HG03460 (cell line): Measurements from ENCODE around the gene FASN.

ENCODE experiments used
- ATAC-seq: cut with Tn5 transposase; IDR thresholded peaks from one replicate; pipeline ENCODE4 v1.9.1; 2021; ENCODE audit not compliant: unreplicated experiment

The FASN gene

DNA sequence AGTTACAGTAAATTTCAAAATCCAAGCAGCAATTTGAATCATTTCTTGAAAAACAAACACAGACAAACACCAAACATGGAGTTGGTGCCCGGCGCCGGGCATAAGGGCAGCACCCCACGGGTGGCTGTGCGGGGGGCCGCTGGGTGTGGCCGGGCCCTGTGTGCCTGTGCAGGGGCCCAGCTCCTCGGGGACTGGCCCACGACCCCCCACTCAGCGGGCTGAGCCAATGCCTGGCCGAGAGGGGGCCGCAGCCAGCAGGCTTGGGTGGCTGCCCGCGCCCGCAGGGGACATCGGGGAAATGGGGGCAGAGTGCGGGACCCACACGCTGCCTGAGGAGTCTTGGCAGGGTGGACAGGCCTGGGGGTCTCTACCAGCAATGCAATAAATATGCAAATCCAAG lies 19.6 kb downstream of the FASN start:
- ATAC-seq: no peak

DNA sequence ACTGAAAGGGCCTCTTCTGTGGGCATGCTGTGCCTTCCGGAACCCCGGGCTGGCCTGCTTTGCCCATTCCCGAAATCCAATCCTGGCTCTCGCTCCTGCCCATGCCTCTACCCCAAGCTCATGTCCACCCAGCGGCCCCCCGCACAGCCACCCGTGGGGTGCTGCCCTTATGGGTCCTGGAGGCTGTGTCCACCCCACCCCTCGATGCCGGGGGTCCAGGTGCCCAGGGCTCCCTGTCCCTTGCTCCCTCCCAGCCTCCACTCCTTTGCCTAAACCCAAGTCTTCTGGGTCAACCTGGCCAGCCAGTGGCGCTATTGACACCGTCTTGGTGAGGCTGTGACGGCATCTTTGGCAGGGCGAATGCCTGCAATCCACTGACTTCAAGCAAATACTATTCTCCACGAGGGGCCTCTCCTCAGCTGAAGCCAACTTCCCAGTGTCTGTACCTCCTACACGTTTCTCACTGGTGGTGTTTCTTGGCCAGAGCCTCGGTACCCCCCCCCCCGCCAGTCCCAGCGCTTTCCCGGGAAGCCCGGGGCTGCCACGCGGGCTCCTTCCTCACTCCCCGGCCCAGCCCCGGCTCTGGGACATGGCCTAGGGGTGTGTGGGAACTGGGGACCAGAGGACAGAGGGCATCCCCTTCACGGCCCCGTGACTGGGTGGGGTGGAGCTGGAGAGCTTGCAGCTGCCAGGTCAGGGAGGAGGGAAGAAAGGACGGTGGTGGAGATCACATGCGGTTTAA lies 20.2 kb downstream of the FASN start:
- no peak for ATAC-seq

DNA sequence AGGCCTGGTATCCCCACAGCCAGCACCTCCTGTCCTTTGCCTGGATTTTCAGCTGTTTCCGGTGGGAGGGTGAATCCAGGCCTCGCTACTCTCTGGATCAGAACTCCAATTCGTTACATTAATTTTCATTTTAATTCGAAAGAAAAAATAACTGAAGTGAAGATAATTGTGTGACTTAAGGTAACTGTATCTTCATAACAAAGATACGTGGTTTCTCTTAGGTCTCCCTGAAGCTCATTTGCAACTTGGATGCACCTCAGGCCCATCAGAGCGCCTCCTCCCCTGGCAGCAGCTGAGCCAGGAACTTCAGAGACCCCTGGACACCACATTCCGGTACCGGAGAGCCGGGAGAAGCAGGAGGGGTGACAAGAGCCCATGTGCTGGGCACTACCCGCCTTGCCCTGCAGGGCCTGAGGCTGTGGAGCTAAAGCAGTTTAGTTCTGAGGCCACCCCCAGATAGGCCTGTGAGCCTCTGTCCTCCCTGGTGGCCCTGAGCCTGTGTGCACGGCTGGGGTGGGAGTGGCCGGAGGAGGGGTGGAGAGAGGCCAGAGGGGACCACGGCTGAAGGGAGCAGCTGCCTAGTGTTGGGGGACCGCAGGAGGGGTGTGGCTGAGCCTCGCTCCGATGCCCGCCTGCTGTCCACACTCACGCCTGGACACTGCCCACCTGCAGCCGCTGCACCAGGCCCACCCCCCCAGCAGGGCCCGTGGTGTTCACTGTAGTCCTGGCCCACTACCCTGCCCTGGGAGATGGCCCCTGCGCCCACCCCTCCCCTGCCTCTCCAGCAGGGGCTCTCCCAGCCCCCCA lies 21.0 kb downstream of the FASN start:
- no peak for ATAC-seq

DNA sequence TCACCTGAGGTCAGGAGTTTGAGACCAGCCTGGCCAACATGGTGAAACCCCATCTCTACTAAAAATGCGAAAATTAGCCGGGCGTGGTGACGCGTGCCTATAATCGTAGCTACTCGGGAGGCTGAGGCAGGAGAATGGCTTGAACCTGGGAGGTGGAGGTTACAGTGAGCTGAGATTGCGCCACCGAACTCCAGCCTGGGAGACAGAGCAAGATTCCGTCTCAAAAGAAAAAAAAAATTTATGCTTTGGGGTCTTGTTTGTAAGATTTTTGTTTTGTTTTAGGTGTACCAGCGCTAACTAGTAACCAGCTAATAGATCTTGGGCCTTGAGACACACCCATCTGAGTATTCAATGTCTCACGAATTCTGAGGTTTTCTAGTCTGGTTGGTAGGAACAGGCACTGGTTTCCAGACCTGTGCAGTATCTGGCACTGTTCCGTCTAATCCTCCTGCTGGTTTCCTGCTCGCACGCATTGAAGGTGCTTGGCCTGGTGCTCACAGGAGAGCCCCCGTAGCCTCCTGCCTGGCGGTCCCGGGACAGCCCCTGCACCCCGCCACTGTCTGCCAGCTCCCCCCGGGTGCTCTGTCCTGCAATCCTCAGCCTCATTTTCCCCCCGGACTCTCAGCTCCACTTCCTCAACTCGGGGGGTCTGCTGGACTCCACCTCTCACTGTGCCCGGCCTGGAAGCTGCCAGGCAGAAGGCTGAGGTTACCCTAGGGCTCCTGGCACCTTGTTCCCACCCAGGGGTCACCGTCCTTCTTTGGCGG lies 21.8 kb downstream of the FASN start:
- ATAC-seq: no peak

DNA sequence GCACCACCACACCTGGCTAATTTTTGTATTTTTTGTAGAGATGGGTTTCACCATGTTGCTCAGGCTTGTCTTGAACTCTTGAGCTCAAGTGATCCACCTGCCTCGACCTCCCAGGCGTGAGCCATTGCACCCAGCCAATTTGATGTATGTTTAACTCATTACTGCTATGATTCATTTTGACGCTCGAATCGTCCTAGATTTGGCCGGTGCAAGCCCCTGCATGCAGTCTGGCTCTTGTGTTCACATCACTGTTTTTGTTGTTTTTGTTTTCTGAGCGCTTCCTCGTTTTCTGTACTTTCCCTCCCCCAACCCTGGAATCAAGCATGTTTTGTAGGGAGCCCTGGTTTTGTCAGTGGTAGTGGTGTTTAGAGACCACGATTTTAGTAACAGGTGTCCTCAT lies 24.6 kb downstream of the FASN start:
- ATAC-seq: no peak

DNA sequence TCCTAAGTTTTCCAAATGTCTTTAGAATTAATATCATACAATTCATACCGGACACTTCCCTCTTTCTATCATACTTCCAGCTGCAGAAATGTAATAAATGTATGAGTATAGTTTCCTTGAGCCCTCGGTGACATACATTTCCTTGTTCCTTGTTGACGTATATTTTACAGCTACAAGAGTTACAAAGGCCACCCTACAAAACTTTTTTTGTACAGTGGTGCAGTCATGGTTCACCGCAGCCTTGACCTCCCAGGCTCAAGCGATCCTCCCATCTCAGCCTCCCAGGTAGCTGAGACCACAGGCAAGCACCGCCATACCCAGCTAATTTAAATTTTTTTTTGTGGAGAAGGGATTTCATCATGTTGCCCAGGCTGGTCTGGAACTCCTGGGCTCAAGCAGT lies 25.2 kb downstream of the FASN start:
- no peak for ATAC-seq

DNA sequence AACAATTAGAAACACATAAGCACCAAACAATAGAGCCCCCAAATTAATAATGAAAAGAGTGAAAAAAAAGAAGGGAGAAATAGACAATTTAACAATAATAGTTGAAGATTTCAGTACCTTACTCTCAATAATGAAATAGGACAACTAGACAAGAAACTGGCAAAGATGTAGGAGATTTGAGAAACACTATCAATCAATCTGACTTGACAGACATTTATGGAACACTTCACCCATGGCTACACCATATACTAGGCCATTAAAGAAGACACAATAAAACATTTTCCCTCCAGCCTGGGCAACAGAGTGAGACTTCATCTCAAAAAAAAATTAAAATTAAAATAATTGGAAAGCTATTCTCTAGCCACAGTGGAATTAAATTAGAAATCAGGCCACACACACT lies 27.4 kb downstream of the FASN start:
- no peak for ATAC-seq

DNA sequence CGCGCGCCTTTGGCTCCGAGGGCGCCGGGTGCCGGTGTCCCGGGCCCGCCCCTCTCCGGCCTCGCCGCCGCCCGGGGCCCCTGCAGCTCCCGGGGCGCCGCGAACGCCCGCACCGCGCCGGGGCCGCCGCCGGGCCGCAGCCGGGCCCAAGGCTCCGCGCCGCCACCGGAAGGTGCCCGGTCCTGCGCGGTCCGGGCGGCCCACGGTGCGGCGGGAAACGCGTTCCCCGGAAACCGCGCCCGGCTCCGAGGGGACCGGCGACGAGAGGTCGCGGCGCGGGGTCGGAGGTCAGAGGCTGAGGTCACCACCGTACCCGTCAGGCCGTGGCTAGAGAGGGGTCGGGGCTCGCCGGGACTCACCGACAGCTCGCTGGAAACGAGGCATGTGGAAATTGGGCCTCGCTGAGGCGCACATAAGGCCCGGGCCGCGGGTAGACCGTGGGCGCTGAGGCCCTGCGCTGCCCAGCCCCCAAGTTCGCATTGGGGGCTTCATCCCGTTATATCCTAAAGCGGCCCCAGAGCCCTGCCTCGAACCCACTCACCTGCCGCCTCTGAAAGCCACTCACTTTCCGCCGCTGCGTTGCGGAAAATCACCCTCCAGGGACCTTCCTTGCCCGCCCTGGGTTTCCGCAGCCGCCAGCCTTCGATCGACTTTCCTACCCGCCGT lies 32.3 kb downstream of the FASN start, which contains the start of gene DUS1L:
Gene DUS1L, minus strand, starts transcription at position 167 of the 666 bp plus-strand sequence. CDS start 745 bp downstream, outside the sequence.
- peak; percentile 52 for ATAC-seq

DNA sequence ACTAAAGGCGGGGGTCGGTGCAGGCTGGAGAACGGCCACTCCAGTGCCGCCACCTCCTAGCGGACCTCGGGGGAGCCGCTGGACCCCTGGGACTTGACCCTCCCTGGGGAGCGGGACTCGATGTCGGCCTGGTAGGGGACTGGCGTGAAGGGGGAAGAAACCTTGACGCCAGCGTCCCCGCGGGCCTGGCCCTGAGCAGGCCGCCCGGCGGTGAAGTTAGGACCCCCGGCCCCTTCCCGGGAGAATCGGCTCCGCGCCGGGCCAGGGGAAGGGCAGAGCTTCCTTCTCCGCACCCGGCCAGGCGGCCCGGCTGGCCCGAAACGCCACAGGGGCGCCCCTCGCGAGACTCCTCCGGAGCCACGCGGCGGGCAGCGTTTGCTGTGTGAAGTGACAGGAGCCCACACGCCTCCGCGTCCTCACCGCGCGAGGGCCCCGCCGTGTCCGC lies 32.8 kb downstream of the FASN start:
- peak; percentile 18 for ATAC-seq

DNA sequence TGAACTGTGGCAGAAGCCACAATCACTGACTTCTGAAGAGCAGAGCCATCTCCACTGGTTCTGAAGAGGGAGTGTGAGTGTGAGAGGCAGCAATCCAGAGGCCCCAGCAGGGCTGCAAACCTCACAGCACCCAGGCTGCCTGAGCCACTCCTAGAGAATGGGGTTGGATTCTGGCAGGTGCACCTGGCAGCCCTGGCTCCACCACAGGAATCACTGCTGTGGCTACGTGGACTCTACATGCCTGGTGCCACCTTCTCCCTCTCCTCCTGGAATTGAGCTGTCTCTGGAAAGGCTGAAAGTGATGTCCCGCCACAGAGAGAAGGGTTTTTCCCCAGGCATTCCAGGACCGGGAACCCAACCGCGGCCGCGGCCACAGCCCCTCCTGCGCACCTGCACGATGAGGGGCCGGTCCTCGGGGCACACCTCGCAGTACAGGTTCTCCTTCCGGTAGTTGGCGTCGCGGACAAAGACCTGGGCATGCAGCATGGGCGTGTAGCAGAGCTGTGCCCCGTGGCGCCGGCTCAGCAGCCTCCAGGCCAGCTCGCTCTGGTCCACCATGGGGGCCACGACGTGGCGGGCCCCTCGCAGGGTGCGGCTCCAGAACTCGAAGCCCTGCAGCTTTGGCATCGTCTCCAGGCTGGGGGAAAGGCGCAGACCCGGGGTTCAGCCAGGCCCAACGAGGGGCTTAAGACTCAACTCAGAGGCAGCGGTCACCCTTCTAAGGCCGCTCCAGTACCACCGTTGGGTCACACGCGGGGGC lies 33.4 kb downstream of the FASN start:
- no peak for ATAC-seq

DNA sequence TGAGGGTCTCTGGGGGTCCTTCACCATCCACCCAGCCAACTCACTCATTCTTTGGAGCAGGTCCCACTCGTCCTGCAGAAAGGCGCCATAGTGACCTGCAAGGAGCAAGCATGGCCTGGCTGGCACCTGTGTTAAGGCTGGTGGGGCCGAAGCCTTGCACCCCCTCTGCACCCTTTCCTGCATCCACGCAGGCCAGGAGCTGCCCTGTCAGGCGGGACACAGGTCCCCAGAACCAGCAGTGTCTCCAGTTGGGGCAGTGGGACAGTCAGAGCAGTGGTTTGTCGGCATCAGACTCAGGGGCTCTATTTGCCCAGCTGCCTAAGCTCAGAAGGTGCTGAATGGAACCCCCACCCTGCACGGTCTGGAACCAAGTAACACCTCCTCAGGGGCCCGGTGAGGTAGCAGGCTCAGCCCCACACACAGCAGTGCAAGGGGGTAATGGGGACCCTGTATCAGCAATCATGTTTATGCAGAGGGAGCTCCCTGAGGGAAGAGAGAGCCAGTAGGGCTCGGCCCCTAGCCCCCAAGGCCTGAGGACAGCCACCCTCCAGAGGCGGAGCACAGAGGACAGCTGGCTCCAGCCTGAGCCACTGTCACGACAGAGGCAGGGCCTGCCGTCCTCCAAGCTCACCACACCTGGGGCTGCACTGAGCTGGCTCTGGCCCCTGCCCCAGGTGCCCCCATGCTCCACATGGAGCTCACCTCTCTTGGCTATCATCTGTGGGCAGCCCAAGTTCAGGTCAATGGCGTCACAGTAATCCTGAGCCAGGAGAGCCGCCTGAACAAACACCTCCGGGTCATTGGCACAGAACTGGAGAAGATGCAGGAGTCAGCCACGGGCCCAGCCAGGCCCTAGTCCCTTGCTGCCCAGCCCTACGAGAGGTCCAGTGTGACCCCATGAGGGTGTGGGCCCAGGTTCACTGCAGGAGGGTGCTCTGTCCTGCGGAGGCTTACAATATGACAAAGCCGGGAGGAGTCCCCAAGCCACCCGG lies 34.3 kb downstream of the FASN start:
- ATAC-seq: no peak

DNA sequence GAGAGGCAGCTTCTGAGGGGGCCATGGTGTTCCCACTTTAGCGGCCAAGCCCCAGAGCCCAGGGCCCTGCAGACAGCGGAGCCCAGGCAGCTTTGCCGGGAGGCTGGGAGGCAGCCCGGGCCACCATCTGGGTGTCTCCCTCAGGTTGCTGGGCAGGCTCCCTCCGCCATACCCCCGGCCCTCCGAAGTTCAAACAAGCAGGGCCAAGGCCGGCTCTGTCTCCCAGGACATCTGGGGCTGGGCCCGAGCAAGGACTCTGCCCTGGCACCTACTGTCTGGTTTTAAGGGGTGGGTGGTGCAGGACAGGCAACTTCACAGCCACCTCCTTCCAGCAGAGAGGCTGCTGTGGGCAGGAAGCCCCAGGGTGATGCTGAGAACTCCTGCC lies 35.1 kb downstream of the FASN start:
- no peak for ATAC-seq

DNA sequence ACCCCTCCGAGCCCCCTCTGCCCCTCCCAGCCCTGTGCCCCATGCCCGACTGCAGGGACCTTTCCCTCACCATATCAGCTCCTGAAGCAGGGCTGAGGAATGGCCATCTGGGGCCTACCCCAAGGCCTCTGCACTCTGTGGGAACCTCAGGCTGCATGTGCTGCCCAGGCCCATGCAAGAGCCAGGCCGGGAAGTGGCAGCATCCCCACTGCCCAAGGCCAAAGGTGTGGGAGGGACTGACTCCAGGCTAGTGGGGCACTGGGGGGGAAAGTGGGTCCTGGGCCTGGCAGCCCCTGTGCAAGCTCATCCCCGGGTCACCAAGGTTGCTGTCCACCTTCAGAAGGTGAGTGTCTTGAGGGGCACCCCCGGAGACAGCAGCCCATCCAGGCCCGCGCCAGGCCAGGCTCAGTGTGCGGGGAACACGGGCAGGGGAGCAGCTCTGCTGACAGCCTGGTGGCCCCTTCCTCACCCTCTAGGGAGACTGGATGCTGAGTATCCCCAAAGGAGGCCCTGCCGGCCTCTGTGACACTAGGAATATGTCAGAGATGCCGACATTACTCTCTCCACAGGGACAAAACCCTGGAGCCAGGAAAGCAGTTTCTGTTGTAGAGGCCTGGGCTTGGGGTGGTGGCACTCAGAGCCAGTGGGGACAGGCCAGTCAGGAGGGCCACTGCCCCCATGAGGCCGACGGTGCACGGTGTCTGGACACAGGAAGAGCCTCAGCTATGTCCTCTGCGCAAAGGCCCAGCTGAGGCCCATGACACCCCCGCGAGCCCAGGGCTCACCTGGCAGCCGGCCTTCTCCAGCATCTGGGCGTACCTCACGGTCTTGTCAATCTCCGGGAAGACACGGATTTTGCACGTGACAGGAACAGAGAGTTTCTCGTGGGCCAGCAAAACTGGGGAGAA lies 35.7 kb downstream of the FASN start:
- ATAC-seq: no peak

DNA sequence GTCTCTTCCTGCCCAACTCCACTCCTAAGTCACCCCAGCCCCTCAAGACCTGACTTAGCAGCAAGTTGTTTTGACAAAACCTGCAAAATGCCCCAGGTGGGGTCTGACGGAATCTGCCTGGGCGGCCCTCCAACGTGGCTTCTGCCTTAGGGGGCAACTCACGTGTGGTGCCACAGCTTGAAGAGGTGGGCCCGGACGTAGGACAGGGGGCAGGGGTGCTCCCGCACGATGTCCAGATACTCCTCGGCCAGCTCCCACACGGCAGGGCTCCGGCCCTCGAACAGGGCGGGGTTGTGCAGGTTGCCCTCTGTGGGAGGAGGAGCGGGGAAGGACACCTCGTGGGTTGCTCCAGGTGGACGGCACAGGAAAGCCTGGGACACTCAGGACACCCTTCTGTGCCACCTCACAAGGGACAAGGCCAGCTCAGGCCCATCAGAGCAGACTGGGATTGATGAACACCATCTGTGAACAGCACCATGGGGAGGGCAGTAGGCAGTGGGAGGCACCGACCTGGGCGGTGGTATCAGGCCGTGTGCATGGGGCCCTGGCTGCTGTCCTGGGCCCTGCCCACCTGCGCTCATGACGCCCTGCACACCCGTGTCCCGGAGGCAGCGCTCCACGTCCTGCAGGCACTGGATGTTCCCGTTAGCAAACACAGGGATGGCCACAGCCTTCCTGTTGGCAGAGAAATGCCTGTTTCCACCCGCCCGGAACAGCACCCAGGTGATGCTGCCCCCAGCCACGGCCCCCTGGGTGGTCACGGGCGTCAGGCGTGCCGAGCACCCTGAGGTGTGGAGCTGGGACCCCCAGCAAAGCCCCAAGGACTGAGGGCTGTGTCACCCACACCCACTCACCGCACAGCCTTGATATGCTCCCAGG lies 36.8 kb downstream of the FASN start:
- ATAC-seq: no peak

DNA sequence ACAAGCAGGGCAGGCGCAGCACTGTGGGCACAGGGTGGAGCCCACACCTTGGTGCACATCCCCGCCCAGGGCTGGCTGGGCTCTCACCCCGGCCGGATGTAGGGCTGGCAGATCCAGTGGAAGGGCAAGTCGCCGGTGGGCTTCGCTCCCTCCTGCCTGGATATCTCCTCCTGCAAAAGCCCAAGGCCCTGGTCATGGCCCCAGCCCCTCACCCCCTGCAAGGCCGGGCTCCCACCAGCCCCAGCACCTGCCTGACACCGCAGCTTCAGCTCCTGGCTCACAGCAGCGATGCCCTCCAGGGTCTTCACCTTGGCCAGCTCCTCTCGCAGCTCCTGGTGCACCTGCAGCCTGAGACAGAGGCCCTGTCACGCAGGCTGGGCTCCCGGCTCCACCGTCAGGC lies 37.4 kb downstream of the FASN start:
- no peak for ATAC-seq

DNA sequence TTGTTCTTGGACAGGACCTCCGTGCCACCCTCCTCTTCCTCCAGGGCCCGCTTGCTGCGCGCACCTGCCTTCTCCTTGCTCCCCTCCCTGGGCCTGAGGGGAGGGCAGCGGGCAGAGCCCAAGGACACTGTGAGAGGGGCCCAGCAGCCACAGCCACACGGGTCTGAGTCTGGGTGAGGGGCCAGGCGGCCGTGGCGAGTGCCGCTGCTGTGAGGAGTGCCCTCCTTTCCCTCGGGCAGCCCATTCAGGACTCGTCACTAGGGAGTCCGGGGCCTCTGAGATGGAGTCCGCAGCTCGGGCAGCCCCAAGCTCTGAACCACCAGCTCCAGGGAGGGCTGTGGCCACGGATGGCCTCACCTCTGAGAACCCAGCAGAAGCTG lies 38.0 kb downstream of the FASN start:
- ATAC-seq: no peak
